Spinal cord (tissue), 10 donors: ENCODE results near the gene TNFRSF19. TPM values are rescaled to one million over a fixed set of nuclear protein-coding genes. Genes with fewer than 3 reads are reported as not detected.
A peak's percentile ranks its signal among the peaks of the same experiment; 100 is the strongest.
"Not testable (repeated sequence)": the region's sequence is repeated elsewhere in the genome, so short reads cannot be mapped to it uniquely, and the experiment has no call there.

ENCODE experiments used
- DNase-seq, 6 donors: peaks; one replicate each; pipeline versions ENCODE4 v3.0.0 to v3.0.0-alpha.2; 2013 to 2015; ENCODE audit warnings: low spot score in 6 of 6, low read depth in 4 of 6
- H3K27ac ChIP-seq: one replicate; pipeline ENCODE4 v1.5.1; 2013; ENCODE audit warnings: low read depth, low read length, control low read depth
- H3K27me3 ChIP-seq: one replicate; pipeline ENCODE4 v1.6.1; 2013; ENCODE audit warnings: low read length; ENCODE audit not compliant: control insufficient read depth, insufficient read depth
- H3K36me3 ChIP-seq: one replicate; pipeline ENCODE4 v1.6.1; 2013; ENCODE audit warnings: low read length; ENCODE audit not compliant: control insufficient read depth, insufficient read depth
- H3K4me1 ChIP-seq: one replicate; pipeline ENCODE4 v1.6.1; 2013; ENCODE audit warnings: low read length; ENCODE audit not compliant: control insufficient read depth, insufficient read depth
- H3K4me3 ChIP-seq: one replicate; pipeline ENCODE4 v1.5.1; 2013; ENCODE audit warnings: low read depth, low read length, control low read depth
- H3K9me3 ChIP-seq: one replicate; pipeline ENCODE4 v1.6.1; 2013; ENCODE audit warnings: low read length; ENCODE audit not compliant: control insufficient read depth, insufficient read depth
- WGBS: methylation state at CpG from one replicate; pipeline ENCODE4 v1.1.5; 2013; ENCODE audit warnings: missing lambda C conversion rate; ENCODE audit not compliant: insufficient coverage; 5-methylcytosine and 5-hydroxymethylcytosine counted together
- polyA plus RNA-seq, 2 donors: library from polyadenylated mRNA; unstranded; fragments of 120-200 nt; gene quantifications; one replicate each; pipeline ENCODE4 v1.2.1, GENCODE V29; 2013; ENCODE audit not compliant: insufficient read length in 2 of 2
- total RNA-seq, 2 donors: library from RNA; depleted of rRNA in 1 of 2; stranded (reverse); fragments of 120-200 nt in 1 of 2; fragments of >200 nt in 1 of 2; gene quantifications; one replicate each; pipeline versions ENCODE4 v1.2.3 to v1.2.4, GENCODE V29; 2013 to 2014
- donor health status: healthy.

Gene TNFRSF19
- total and polyA plus RNA-seq, 4 donors, result 30.8 to 38.9 (median 34.3) TPM

GRCh38 chr13:23594290-23594689 lies 24.1 kb downstream of the TNFRSF19 start:
- no CpG with 5 or more reads among the region's 2 CpGs for WGBS
- not testable (repeated sequence) for H3K27ac ChIP-seq, H3K27me3 ChIP-seq, H3K4me1 ChIP-seq, DNase-seq, H3K9me3 ChIP-seq, H3K4me3 ChIP-seq
- H3K36me3 ChIP-seq, result peaks cover 16% of the 10 kb centered on the region

DNA sequence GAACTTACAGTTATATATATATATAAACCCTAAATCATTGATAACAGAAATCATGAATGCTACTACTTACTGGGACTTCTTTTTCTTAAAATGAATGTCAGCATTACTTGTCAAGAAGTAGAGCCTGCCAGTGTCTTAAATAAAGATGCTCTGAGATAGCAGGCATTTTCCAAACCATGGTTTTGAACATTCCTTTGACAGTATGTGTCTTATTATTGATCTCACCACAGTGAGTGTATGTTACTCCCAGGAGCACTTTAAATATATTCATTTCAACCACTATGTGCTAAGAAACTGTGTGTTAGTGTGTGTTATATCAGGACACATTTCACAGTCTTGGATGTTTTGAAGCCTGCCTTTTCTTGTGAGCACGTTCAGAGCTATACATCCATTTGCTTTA lies 28.2 kb downstream of the TNFRSF19 start:
- no peaks in the 10 kb centered on the region for H3K9me3 ChIP-seq
- H3K4me3 ChIP-seq, result no peak overlapping the region
- peaks cover 13% of the 10 kb centered on the region for H3K36me3 ChIP-seq
- no CpG with 5 or more reads among the region's 1 CpG for WGBS
- H3K27ac ChIP-seq, result no peak overlapping the region
- no peaks in the 10 kb centered on the region for H3K27me3 ChIP-seq
- no peaks in the 10 kb centered on the region for H3K4me1 ChIP-seq
- DNase-seq, result no peak

- no peak overlapping the region for H3K4me3 ChIP-seq
- 89% methylated on average over 3 of the region's 3 CpGs for WGBS
- no peak overlapping the region for H3K27ac ChIP-seq
- DNase-seq, result no peak
- no peaks in the 10 kb centered on the region for H3K9me3 ChIP-seq
- H3K27me3 ChIP-seq, result no peaks in the 10 kb centered on the region
- peaks cover 6% of the 10 kb centered on the region for H3K36me3 ChIP-seq
- no peaks in the 10 kb centered on the region for H3K4me1 ChIP-seq
These were observed 29.1 kb downstream of the TNFRSF19 start for GRCh38 chr13:23599083-23599925.

- H3K4me3 ChIP-seq, result no peak overlapping the region
- no peak for DNase-seq
- no peak overlapping the region for H3K27ac ChIP-seq
- no peaks in the 10 kb centered on the region for H3K4me1 ChIP-seq
- H3K27me3 ChIP-seq, result no peaks in the 10 kb centered on the region
- H3K36me3 ChIP-seq, result no peaks in the 10 kb centered on the region
- WGBS, result 82% methylated on average over 2 of the region's 3 CpGs
- H3K9me3 ChIP-seq, result no peaks in the 10 kb centered on the region
These were observed 29.9 kb downstream of the TNFRSF19 start for GRCh38 chr13:23600100-23600499.

DNA sequence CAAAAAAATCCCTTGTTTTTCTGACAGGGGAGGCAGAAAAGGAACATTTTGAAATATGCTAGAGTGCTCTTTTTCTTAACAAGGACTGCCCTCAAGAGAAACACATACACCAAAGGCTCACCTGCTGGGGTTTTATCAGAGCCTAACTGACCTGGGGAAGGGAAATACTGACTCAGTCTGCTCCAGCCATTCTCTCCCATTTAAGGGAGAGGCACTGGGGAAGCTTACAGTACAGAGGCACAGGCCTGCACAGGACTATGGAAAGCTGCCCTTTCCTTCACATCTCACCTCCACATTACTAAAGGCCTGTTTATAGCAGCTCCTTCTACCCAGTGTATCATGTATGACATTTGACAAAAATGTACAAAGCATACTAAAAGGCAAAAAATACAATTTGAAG lies 30.3 kb downstream of the TNFRSF19 start:
- Histone ChIP-seq H3K4me3 (no peak overlapping the region), H3K27ac (no peak overlapping the region), H3K36me3 (no peaks in the 10 kb centered on the region), H3K27me3 (no peaks in the 10 kb centered on the region), H3K9me3 (no peaks in the 10 kb centered on the region), H3K4me1 (no peaks in the 10 kb centered on the region)
- DNase-seq, result no peak

DNA sequence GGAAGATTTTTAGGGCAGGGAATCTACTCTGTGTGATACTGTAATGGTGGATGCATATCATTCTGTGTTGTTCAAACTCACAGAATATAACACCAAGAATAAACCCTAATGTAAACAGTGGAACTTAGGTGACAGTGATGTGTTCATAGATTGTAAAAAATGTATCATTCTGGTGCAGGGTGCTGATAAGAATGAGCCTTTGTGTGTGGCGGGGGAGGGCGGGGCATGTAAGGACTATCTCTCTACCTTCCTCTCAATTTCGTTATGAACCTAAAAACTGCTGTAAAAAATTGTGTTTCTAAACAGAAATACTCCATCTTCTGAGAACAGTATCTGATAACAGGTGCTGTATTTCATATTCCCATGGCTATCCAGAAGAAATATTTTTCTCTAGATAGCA lies 35.6 kb downstream of the TNFRSF19 start:
- no CpG with 5 or more reads among the region's 3 CpGs for WGBS
- Histone ChIP-seq H3K4me1 (peaks cover 9% of the 10 kb centered on the region), H3K27ac (no peak overlapping the region), H3K36me3 (no peaks in the 10 kb centered on the region), H3K27me3 (no peaks in the 10 kb centered on the region), H3K9me3 (no peaks in the 10 kb centered on the region), H3K4me3 (no peak overlapping the region)
- no peak for DNase-seq

DNA sequence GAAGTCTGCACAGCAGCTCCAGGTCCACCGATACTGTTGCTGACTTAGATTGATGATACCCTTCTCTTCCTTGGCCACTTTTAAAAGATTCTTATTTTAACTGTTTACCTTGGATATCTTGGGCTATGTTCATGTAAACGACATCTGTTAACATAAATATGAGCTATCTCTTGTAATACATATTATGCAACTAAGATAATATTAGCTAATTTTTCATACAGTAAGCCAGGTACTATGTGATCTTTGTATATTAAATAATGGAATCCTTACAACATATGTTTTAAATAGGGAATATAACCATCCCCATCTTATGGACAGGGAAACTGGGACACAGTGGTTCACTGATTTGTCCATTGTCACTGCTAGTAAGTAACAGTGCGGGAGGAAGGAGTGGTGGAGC lies 37.9 kb downstream of the TNFRSF19 start:
- no peak for DNase-seq
- Histone ChIP-seq H3K9me3 (no peaks in the 10 kb centered on the region), H3K4me3 (no peak overlapping the region), H3K36me3 (no peaks in the 10 kb centered on the region), H3K27ac (peak overlapping the region; percentile 78), H3K27me3 (no peaks in the 10 kb centered on the region), H3K4me1 (peaks cover 9% of the 10 kb centered on the region)
- WGBS, result 17% methylated on average over 1 of the region's 3 CpGs

DNA sequence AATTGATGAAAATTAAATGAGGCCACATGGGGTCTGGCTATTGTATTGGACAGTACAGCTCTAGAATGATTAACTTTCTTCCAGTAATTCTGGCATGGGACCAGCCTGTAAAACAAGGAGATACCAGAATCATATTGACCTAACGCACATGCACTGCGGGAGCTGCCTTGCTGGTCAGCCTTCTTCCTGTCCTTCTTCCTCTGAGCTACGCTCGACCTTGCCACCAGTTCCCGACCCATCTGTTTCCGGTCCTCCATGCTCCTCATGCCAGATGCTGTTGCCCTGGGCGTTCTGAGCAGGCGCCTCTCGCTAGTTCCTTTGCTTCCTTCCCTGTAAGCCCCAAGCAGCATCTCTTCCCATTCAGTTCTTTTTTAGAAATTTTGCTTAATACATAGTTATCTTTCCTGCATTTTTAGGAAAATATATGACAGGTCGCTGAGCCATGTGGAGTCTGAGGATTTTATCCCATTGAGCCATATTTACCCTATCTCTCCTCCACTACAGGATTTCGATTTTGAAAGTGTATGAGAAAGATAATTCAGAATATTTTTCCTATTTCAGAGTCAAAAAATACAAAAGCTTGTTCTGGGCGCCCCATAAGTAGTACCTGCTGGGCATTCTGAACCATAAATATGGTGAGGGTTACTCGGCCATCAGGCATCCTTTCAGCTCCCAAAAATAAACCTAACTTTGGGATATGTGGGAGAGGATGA lies 38.6 kb downstream of the TNFRSF19 start:
- DNase-seq, result peak in 2 of 6 donors; percentile 54 to 65
- WGBS, result 34% methylated on average over 8 of the region's 13 CpGs
- no peaks in the 10 kb centered on the region for H3K9me3 ChIP-seq
- H3K4me1 ChIP-seq, result peaks cover 9% of the 10 kb centered on the region
- H3K27me3 ChIP-seq, result no peaks in the 10 kb centered on the region
- H3K4me3 ChIP-seq, result peak overlapping the region; percentile 16
- H3K36me3 ChIP-seq, result no peaks in the 10 kb centered on the region
- peak overlapping the region; percentile 78 for H3K27ac ChIP-seq

GRCh38 chr13:23609414-23609760 lies 39.2 kb downstream of the TNFRSF19 start:
- no peaks in the 10 kb centered on the region for H3K36me3 ChIP-seq
- no peaks in the 10 kb centered on the region for H3K27me3 ChIP-seq
- DNase-seq, result peak in 2 of 6 donors; percentile 44 to 77
- WGBS, result 53% methylated on average over 4 of the region's 7 CpGs
- peak overlapping the region; percentile 16 for H3K4me3 ChIP-seq
- H3K9me3 ChIP-seq, result no peaks in the 10 kb centered on the region
- H3K27ac ChIP-seq, result peak overlapping the region; percentile 78
- peaks cover 9% of the 10 kb centered on the region for H3K4me1 ChIP-seq
